T follicular helper cell (primary cell): ENCODE results near the gene SPO11.

Source experiments
- DNase-seq: peaks from one replicate; pipeline ENCODE4 v3.0.0-alpha.2; 2020; ENCODE audit warnings: low read depth

Gene SPO11

DNA sequence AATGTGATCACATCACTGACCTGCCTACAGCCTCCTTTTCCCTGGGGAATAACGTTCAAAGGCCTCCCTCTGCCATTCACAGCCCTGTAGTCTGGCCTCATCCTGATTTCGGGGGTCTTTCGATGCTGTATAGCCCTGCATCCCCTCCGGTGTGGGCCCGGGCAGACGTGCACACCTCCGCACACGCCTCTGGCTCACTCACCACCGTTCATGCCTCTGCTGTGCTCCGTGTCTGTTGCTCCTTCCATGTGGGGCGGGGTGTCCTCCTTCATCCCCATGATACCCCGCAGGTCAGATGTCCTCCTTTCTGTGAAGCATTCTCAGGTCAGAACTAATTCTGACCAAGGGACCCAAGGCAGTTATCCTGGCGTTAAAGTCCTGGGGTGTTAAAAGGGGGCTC lies 47.7 kb downstream of the SPO11 start:
- DNase-seq, result no peak

DNA sequence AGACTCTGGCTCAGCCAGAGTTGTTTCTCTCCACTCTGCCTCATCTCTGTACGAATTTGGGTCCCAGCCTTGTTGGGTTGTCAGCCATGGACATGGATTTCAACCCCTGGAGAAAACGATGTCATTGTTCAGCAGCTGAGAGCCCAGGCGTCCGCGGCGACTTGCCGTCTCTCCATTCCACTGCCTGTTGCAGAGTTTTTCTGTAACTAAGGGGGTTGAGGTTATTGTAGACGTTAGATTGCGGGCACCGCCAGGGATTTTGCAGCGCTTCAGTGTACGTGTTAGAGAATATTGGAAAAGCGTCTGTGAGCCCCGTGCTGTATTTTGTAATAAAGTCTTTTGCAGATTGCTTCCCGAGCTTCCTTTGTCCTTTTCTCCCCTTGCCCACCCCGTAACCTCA lies 48.5 kb downstream of the SPO11 start:
- no peak for DNase-seq

DNA sequence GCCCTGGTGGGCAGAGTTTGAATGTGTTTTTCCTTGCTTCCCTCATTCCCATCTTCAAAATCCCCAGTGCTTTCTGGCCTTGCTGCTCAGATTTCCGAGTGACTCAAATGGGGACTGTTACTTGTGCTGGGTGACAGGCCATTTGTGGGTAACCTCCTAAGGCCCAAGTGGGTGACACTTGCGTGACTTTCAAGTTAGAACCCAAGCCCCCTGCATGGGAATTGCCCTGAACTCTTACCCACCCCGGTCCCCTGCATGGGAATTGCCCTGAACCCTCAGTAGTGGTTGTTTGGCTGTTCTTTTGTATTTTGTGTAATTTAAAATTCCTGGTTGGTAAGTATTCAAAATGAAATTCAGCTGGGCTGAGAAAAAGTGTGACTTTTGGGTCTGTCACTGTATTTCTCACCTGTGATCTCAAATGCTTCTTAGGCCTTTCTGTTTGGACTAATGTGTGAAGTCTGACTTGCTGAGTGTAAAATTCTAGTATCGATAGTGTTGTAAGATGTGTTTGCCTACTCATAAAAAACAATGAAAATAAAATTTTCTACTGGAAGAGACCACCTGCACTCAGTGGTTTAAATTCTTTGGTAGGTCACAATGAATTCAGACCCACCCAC lies 49.2 kb downstream of the SPO11 start:
- no peak for DNase-seq

DNA sequence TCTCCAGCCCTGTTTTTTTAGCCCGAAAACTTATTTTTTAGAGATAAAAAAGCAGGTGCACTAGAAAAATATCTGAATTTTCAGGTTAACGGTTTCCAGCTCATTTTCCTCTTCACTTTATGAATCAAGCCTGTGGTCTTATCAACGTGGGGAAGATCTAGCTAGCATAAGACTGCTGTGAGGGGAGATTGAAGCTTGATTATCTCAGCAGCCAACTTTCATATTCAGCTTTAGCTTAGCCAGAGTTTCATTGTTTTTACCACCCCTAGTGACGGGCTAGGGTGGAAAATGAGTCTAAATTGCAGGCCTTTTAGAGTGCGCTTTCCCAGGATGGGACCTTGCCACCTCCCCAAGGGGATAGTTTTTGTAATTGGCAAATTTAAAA lies 49.7 kb downstream of the SPO11 start:
- DNase-seq, result no peak

DNA sequence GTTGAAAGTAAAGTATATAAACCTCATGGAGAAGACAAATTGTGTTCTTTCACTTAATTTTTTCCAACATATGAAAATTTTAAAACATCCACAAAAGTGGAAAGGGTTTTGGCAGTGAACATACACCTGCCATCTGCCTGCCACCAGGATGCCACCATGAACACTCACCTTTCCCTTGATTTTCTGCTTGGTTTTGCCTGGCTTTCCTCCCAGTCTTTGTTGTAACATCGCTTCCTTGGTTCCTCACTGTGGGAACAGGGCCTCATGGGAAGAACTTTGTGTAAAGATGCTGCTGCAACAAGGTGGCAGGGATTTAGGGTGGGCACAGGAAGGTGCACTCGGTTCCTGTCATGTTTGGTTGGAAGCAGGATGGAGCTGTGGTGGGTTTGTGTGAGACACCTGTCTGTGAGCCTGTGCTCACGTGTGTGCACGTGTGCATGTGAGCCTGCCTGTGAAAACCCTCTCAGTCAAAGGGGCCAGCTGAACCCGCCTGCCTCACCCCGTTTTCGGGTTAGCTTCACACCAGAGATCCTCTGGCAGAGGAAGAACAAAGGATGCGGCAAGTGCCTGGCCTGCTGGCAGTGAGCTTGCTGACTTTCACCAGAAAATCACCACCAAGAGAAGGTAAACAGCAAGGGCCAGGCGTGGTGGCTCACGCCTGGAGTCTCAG lies 50.6 kb downstream of the SPO11 start:
- DNase-seq, result no peak

DNA sequence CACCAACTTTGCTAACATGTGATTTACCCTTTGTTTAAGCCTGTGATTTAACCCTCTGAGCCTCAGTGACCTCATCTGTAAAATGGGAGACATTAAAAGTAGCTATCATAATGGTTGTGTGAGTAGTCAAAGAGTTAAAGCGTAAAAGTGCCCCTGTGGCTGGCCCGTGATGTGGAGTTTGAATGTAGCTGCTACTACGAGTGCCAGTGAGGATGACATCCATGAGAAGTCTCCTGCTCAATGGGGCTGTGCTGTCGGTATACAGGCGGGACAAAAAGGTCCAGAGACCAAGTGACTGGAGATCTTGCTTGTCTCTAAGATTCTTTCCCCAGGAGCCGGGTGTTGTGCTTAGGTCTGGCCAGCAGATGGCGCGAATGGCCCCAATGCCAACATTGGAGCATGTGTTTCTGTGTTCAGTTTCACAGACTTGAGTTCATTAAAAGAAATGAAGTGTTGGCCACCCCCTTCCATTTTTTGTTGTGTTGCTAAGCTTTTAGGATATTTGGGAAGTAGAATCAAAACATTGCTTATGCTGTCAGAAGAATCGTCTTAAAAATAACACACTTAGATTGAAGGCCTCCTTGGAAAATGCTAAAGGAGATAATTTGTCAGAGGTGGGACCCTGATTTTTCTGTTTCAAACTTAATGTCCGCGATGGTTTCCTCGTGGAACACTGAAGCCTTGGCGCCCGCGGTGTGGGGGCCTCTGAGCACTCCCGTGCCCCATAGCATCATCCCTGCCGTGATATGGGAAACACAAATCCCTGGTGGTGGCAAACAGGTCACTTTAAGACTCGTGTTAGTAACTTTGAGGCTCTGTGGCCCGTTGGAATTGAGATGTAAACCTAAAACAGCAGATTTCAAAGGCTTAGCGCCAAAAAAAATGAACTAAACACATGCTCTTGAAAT lies 52.2 kb downstream of the SPO11 start:
- DNase-seq, result peak; percentile 79

DNA sequence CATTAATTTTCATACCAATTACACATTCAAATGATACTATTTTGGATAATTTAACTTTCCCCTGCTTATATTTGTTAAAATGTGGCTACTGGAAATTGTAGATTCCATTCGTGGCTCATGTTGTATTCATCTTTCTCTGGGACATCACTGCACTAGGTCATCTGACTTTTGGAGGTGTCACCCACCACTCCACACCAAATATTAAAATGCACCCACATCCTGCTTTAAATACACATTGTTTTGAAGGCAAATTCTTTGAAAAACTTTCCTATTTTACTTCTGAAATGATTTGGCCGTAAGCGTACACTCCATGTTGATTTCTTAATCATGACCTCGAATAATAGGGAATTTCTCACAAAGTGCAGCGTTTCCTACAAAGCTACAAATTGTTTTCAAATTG lies 52.9 kb downstream of the SPO11 start:
- no peak for DNase-seq

DNA sequence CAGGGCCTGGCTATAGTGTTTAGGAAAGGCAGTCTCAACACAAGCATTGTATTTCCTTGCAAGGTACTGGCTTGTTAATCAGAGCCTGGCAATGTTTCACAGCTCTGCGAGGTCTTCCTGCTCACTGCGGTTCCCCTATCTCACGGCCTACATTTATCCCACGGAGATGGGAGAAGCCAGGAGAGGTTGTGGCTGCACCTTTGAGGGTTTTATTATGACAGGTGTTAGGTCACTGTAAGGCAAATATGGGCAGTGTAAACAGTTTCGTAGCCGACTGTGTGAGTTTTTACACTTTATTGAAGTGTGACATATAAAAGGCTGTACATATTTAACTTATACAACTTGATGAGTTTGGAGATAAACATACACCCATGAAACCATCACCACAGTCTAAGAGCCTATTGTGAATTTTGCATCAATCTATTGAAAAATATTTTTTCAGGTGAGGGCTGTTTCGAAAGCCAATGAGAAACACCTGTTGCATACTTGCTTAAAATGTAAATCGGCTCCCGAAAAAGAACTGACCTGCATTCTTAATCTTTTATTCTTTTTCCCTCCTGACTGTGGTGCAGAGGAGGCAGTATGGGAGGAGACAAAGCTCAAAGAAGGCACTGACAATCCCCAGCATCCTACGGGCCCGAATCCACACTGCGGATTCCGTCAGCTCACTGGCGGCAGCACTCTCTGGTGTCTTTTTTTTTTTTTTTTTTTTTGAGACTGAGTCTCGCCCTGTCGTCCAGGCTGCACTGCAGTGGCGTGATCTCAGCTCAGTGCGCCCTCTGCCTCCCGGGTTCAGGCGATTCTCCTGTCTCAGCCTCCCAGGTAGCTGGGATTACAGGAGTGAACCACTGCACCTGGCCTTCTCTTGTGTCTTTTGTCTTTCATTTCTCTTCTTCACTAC lies 54.1 kb downstream of the SPO11 start:
- no peak for DNase-seq

DNA sequence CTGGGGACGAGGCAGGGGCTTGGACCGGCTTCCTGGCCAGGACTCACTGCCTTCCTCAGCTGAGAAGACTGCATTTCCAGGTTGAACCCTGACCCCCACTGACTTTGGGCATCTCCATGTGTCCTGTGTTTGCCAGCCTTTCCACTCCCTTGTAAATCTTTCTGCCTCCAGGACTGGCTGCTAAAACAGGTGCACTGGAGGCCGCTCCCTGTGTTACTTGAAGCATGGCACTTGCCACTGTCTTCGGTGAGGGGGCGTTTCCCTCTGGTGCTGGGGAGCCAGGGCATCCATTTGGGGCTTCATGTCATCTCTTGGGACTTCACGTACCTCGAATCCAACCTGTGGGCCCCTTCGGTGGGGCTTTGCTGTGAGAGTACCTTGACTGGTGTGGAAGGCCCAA lies 54.9 kb downstream of the SPO11 start:
- DNase-seq, result no peak

DNA sequence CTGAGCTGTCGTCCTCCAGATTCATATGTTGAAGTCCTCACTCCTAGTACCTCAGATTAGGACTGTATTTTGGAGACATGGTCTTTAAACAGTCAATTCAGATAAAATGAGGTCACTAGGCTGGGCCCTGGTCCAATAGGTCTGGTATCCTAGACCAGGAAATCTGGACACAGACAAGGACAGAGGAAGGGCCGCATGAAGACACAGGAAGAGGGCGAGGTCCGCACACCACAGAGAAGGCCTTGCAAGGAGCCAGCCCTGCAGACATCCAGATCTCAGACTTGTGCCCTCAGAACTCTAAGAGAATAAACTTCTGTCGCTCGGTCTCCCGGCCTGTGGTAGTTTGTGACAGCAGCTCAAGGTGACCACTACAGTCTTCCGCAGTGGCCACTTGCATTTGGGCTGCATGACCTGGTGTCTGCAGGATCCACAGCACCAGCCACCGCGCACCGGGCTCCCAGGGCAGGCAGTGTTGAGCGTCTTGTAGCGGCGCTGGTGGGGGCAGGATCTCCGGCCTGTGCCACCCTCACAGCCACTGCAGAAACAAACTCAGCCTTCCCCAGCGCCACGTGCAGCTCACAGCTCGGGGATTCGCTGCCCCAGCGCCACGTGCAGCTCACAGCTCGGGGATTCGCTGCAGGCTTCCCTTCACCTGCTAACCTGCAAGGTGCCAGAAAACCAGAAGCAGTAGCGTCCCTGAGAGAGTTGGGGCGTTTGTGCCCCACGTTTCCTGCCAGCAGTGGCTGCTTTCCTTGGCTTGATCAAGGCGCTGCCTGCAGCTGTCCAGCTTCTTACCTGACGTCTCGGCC lies 55.6 kb downstream of the SPO11 start:
- DNase-seq, result no peak

DNA sequence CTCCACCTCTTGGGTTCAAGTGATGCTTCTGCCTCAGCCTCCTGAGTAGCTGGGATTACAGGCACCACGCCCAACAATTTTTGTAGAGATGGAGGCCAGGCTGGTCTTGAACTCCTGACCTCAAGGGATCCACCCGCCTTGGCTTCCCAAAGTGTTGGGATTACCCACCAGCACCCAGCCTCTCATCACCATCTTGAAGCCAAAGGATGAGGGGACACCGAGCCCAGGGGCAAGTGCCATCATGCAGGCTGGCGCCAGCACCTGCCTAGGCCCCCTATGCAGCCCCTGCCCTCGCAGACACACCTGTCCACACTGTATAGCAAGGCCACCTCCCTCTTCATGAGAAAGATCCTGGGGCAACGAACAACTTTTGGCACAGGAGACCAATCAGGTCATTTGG lies 56.3 kb downstream of the SPO11 start:
- DNase-seq, result no peak

DNA sequence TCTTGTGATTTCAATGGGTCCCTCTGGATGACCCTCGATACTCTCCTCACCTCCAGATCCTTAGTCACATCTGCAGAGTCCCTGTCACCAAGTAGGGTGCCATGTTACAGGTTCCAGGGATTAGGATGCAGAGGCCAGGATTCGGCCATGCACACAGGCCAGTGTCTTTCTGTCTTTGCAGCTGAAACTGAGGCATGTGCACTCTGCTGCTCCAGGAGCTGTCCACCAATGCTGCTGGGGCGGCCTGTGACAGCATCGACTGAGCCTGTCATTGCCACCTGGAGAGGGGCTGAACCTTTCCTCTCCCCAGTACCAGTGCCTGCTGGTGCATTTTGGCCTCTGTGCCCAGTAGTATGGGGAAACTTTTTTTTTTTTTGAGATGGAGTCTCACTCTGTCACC lies 57.2 kb downstream of the SPO11 start:
- no peak for DNase-seq

DNA sequence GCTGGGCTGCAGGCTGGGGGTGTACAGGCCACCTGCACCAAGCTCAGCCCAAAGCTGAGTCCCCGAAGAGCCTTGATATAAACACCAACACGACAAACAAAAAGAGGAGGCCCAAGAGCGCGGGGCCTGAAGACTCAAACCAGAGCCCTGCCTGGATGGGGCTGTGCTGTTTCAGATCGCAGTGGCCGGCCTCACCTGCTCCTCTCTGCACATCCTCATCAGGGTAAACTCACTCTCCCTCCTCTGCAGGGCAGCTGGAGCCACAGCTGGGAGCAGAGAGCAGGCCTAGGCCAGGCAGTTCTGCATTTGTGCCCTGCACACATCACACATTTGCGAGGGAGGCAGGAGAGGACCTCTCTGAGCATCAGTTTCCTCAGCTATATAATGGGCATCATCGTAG lies 57.9 kb downstream of the SPO11 start:
- no peak for DNase-seq

DNA sequence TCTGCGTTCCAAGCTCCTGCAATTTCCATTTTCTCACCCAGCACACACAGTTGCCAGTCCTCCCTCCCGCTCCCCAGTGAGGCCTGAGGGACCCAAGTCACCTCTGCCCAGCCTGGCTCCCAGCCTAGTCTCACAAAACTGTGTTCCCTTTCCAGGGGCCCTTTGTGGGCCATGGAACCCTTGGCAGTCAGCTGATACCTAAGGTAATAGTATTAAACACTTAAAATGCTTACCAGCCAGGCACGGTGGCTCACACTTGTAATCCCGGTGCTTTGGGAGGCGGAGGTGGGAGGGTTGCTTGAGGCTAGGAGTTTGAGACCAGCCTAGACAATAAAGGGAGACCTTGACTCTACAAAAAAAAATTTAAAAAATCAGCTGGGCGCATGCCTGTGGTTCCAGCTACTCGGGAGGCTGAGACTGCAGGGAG lies 58.4 kb downstream of the SPO11 start:
- DNase-seq, result no peak

DNA sequence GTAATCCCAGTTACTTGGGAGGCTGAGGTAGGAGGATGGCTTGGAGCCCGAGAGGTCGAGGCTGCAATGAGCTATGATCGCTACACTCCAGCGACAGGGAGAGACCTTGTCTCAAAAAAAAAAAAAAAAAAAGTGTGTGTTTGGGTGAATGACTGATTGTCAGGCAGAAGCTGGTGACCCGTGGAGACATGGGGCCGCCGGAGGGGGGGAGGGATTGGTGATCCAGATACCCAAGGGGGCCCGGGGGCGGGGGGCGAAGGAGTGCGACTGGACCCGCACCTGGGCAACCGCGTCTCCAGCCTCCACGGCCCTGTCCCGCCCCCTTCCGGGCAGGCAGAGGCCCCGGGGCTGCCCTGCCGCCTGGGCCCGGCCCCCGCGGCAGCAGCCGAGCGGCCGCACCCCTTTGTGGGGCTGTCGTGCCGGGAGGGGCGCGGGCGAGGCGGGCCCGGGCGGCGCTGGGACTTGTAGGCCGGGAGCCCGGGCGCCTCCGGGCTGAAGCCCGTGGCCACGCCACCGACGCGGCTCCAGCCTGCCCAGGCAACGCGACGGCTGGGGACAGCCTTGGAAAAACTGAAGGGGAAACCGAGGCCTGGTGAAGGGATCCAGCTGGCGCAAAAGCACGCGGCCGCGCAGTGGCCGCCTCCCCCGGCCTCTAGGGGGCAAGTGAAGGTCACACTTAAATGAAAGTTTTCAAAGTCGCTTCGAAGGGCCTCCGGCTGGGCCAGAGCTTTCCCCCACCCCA lies 59.5 kb downstream of the SPO11 start:
- DNase-seq, result no peak

DNA sequence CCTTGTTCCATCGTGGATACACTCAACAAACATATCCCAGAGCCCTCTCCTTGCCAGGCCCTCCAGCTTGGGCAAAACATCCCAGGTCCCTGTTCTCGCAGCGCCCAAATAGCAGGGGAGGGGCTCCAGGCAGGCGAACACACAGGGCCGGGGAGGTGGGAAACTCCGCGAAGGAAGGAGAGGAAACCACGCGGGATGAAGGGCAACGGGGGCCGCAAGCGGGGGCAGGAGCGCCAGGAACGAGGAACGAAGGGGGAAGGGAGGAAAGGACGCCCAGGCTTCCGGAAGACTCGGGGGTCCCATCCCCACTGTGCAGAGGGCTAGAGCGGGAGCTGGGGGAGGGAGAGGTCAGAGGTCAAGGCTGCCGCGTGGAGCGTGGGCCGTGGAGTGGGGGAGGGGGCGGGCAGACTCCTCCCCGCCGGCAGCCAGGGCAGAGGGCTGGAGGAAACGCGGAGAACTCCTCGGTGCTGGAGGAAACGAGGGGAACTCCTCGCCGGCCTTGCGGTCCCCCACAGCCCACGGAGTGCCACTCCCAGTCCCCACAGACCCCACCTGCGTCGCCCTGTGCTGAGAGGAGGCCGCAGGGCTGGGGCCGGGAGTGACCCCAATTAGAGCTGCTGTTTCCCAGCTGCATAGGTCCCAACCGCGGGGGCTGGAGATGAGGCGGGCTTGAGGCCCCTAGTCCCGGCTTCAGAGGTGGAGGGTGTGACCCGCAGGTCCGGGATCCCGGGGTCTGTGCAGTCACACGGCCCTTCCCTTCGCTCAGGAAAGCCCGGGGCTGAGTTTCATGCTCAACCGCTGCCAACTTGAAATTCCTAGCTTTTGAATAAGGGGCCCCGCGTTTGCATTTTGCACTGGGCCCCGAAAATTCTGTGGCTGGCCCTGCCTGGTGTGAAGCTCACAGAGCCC lies 60.3 kb downstream of the SPO11 start:
- no peak for DNase-seq

DNA sequence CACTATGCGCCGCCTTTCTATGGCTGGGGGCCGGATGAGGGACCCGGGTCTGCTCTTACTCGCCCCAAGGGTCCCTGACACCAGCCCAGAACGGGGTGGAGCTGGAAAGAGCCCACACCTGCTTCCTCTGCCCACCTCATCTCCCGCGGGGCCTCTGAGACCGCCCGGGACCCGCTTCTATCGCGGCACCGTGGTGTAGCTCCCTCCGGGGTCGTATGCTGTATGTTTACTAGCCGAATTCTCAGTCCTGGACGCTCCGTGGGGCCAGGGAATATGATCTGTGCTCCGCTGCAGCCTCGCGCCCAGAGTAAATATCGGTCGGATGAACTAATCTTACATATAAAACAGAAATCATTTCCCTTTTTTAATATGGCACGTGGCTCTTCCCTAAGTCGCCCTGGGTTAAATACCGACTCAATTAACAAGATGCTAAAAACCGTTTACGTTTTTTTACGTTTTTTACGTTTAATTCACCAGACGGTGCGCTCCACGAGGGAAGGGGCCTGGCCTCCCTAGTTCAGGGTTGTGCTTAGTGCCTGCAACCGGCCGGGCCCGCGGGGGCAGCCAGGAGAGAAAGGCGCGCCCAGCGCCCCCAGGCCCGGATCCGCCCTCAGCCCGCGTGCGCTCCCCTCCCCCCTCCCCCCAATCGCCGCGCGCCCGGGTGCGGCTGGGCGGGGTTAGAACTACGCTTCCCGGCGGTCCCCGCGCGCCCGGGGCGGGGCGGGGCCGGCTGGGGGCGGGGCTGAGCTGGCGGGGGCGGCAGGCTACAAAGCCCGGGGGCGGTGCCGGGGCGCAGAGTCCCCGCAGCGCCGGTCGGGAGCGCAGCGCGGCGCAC lies 61.2 kb downstream of the SPO11 start, which contains the start of gene RBM38:
Gene RBM38 (plus strand): TSS at position 793 of the 835 bp plus-strand sequence. CDS start 186 bp downstream, outside the sequence.
- peak; percentile 64 for DNase-seq
